ENCODE results near the gene TMEM200B.

The TMEM200B gene

GRCh38 chr1:29084196-29084521 is 39.5 kb downstream of the TMEM200B start:
- no peak overlapping the region for H2AFZ ChIP-seq (ENCODE audit: low read depth, low read length)
- ATAC-seq (ENCODE audit: insufficient read depth, low read depth) (no peak), DNase-seq (no peak)
- TF ChIP-seq CTCF (IDR thresholded peaks at IDR 0.05; ENCODE audit: borderline replicate concordance, extremely low read depth, low read length, poor library complexity, severe bottlenecking) (no peak), EZH2 (IDR thresholded peaks at IDR 0.05; ENCODE audit: borderline replicate concordance, low read depth, low read length, severe bottlenecking) (no peak)
- no peak overlapping the region for H3K27ac ChIP-seq (ENCODE audit: low read length)
- H4K20me1 ChIP-seq (ENCODE audit: insufficient read depth, low read length), result no peaks in the 10 kb centered on the region
- no peaks in the 10 kb centered on the region for H3K9me3 ChIP-seq (ENCODE audit: insufficient read depth, low read length, severe bottlenecking)
- H3K4me3 ChIP-seq (ENCODE audit: low read depth in 1 of 2, low read length in 2 of 2), result no peak overlapping the region
- H3K27me3 ChIP-seq (ENCODE audit: insufficient read depth, low read length, poor library complexity), result no peaks in the 10 kb centered on the region
- no peaks in the 10 kb centered on the region for H3K79me2 ChIP-seq (ENCODE audit: insufficient read depth, low read length)
- no peak overlapping the region for H3K9ac ChIP-seq (ENCODE audit: low read depth, low read length)
- peaks cover 6% of the 10 kb centered on the region for H3K36me3 ChIP-seq (ENCODE audit: insufficient read depth, low read length)
- H3K4me1 ChIP-seq (ENCODE audit: insufficient read depth, low read length), result no peaks in the 10 kb centered on the region
- H3K4me2 ChIP-seq (ENCODE audit: insufficient read depth, low read length), result no peak overlapping the region

GRCh38 chr1:29083317-29084195 is 40.1 kb downstream of the TMEM200B start:
- DNase-seq, result no peak
- ATAC-seq (ENCODE audit: insufficient read depth, low read depth), result no peak
- Histone ChIP-seq H3K4me2 (ENCODE audit: insufficient read depth, low read length) (no peak overlapping the region), H3K9me3 (ENCODE audit: insufficient read depth, low read length, severe bottlenecking) (no peaks in the 10 kb centered on the region), H4K20me1 (ENCODE audit: insufficient read depth, low read length) (no peaks in the 10 kb centered on the region), H2AFZ (ENCODE audit: low read depth, low read length) (no peak overlapping the region), H3K4me1 (ENCODE audit: insufficient read depth, low read length) (no peaks in the 10 kb centered on the region), H3K9ac (ENCODE audit: low read depth, low read length) (no peak overlapping the region), H3K27me3 (ENCODE audit: insufficient read depth, low read length, poor library complexity) (no peaks in the 10 kb centered on the region), H3K27ac (ENCODE audit: low read length) (no peak overlapping the region), H3K4me3 (ENCODE audit: low read depth in 1 of 2, low read length in 2 of 2) (no peak overlapping the region), H3K79me2 (ENCODE audit: insufficient read depth, low read length) (no peaks in the 10 kb centered on the region), H3K36me3 (ENCODE audit: insufficient read depth, low read length) (peaks cover 3% of the 10 kb centered on the region)
- TF ChIP-seq CTCF (IDR thresholded peaks at IDR 0.05; ENCODE audit: borderline replicate concordance, extremely low read depth, low read length, poor library complexity, severe bottlenecking) (no peak), EZH2 (IDR thresholded peaks at IDR 0.05; ENCODE audit: borderline replicate concordance, low read depth, low read length, severe bottlenecking) (no peak)

- no peak for ATAC-seq (ENCODE audit: insufficient read depth, low read depth)
- Histone ChIP-seq H2AFZ (ENCODE audit: low read depth, low read length) (no peak overlapping the region), H4K20me1 (ENCODE audit: insufficient read depth, low read length) (no peaks in the 10 kb centered on the region), H3K9ac (ENCODE audit: low read depth, low read length) (no peak overlapping the region), H3K79me2 (ENCODE audit: insufficient read depth, low read length) (no peaks in the 10 kb centered on the region), H3K4me2 (ENCODE audit: insufficient read depth, low read length) (no peak overlapping the region), H3K36me3 (ENCODE audit: insufficient read depth, low read length) (no peaks in the 10 kb centered on the region; the same call in 1 of the 2 replicates), H3K4me3 (ENCODE audit: low read depth in 1 of 2, low read length in 2 of 2) (no peak overlapping the region), H3K9me3 (ENCODE audit: insufficient read depth, low read length, severe bottlenecking) (no peaks in the 10 kb centered on the region), H3K27ac (ENCODE audit: low read length) (no peak overlapping the region), H3K4me1 (ENCODE audit: insufficient read depth, low read length) (no peaks in the 10 kb centered on the region), H3K27me3 (ENCODE audit: insufficient read depth, low read length, poor library complexity) (no peaks in the 10 kb centered on the region)
- no peak for TF ChIP-seq CTCF (IDR thresholded peaks at IDR 0.05; ENCODE audit: borderline replicate concordance, extremely low read depth, low read length, poor library complexity, severe bottlenecking)
- TF ChIP-seq EZH2 (IDR thresholded peaks at IDR 0.05; ENCODE audit: borderline replicate concordance, low read depth, low read length, severe bottlenecking), result no peak
- DNase-seq, result no peak
Observed at GRCh38 chr1:29082519-29082918, 41.2 kb downstream of the TMEM200B start.

Measured in DND-41 (cell line).